ENCODE measurements around the gene GPR55. TPM values are rescaled to one million over a fixed set of nuclear protein-coding genes. Genes with fewer than 3 reads are reported as not detected.

Gene GPR55
- total RNA-seq, 1 donor from 2014 or later = not detected

GRCh38 chr2:230908595-230909191, 16.3 kb downstream of the GPR55 start:
- H3K36me3 Mint-ChIP-seq = no peaks in the 10 kb centered on the region
- no peak for DNase-seq (ENCODE audit: low spot score in 2 of 2, unreplicated experiment in 2 of 2)
- H3K4me3 Mint-ChIP-seq = no peak overlapping the region
- peaks cover 7% of the 10 kb centered on the region for H3K4me1 Mint-ChIP-seq
- no peak for TF ChIP-seq CTCF (IDR thresholded peaks at IDR 0.05; ENCODE audit: unreplicated experiment)
- no peaks in the 10 kb centered on the region for H3K9me3 Mint-ChIP-seq
- no peak overlapping the region for H3K27ac Mint-ChIP-seq
- peaks cover 6% of the 10 kb centered on the region for H3K27me3 Mint-ChIP-seq (ENCODE audit: low read depth)

DNA sequence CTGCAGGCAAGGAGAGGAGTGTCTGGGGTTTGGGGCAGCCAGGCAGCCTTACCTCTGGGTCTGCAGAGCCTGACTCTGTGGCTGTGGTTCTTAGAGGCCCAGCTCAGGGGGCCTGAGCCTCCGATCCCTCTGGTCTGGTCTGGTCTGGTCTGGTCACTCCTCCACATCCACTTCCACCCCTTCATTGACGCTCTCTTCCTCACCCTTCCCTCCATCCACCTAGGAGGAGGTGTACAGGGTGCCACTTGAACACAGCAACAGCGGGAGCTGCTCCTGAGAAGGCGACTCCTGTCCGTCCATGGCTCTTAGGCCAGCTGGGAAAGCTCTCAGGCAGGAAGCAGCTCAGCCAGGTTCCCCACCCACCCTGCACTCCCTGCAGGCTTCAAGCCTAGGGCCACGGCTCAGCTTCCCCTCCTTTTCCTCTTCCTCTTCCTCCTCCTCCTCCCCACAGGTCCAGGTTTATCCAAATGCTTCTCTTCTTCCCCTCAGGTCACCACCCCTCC, 16.9 kb downstream of the GPR55 start:
- no peak for TF ChIP-seq CTCF (IDR thresholded peaks at IDR 0.05; ENCODE audit: unreplicated experiment)
- DNase-seq (ENCODE audit: low spot score in 2 of 2, unreplicated experiment in 2 of 2) = no peak
- Mint-ChIP-seq H3K9me3 (no peaks in the 10 kb centered on the region), H3K4me3 (no peak overlapping the region), H3K4me1 (peaks cover 7% of the 10 kb centered on the region), H3K27me3 (ENCODE audit: low read depth) (peaks cover 4% of the 10 kb centered on the region), H3K36me3 (no peaks in the 10 kb centered on the region), H3K27ac (no peak overlapping the region)

DNA sequence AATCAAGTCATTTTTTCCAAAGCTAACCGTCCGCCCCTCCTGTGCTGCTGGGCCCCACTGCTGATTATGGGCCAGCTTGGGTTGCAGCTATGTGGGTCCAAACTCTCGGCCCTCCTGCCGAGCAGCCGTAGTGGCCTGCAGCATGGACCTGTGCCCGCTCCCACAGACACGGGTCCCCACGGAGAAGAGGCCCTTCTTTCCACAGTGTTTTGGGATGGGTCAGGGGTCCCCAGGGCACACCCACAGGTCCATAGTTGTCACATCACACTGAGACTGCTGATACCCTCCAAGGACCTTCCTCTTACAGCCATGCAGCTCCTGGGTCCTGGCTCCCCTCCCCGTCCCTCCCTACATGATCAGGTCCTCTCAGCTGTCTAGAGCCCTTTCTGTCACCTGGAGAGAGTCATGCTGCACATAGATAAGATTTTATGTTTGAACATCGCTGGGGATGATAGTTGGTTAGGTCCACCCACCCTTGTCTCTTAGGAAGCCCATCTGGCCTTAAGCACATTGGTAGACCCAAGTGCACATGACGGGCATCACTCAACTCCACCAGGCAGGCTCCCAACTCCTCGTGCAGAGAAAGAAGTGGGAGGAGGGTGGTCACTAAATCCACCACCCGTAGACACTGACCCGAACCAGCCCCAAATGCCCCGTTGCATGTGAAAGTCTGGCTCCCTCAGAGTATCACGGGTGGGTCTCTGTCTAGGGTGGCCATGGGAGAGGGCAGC, 17.5 kb downstream of the GPR55 start:
- no peak for DNase-seq (ENCODE audit: low spot score in 2 of 2, unreplicated experiment in 2 of 2)
- TF ChIP-seq CTCF (IDR thresholded peaks at IDR 0.05; ENCODE audit: unreplicated experiment) = no peak
- H3K4me3 Mint-ChIP-seq = no peak overlapping the region
- no peak overlapping the region for H3K27ac Mint-ChIP-seq
- H3K9me3 Mint-ChIP-seq = no peaks in the 10 kb centered on the region
- peaks cover 8% of the 10 kb centered on the region for H3K27me3 Mint-ChIP-seq (ENCODE audit: low read depth)
- H3K4me1 Mint-ChIP-seq = peaks cover 7% of the 10 kb centered on the region
- no peaks in the 10 kb centered on the region for H3K36me3 Mint-ChIP-seq

DNA sequence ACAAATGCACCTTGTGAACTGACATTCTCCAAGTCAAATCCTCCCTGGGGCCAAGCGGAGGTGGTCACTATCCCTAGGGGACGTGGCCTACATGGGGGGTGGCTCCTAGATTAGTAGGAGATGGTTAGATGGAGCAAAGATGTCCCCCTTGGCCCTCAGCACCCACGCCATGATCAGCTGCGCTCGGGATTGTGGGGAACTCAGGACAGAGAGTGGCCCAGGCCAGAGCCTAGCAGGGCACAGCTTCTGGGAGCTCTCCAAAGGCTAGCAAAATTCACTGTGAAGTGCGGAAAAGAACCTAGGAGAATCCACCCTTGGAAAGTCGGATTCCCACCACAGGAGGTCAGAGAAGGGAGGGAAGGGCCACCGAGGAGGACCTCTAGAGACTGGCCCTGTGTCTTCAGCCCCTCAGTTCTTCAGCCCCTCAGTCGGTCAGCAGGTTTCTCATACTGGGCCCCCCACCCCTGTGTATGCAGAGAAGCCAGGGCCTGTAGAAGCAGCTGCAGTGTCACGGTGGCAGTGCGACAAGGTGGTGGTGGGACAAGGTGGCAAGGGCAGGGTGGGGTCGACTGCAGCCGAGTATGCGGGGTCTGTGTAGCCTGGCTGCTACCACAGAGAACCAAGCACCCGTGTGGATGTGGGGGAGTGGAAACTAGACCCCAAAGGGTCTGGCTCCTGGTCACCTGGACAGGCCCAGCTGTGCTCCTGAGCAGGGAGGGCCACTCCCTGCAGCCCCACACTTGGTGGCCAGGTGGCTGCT, 18.4 kb downstream of the GPR55 start:
- H3K36me3 Mint-ChIP-seq = no peaks in the 10 kb centered on the region
- no peaks in the 10 kb centered on the region for H3K9me3 Mint-ChIP-seq
- TF ChIP-seq CTCF (IDR thresholded peaks at IDR 0.05; ENCODE audit: unreplicated experiment) = no peak
- H3K27me3 Mint-ChIP-seq (ENCODE audit: low read depth) = peaks cover 11% of the 10 kb centered on the region
- no peak overlapping the region for H3K4me3 Mint-ChIP-seq
- DNase-seq (ENCODE audit: low spot score in 2 of 2, unreplicated experiment in 2 of 2) = no peak
- no peak overlapping the region for H3K27ac Mint-ChIP-seq
- peaks cover 7% of the 10 kb centered on the region for H3K4me1 Mint-ChIP-seq

GRCh38 chr2:230905448-230906421, 19.3 kb downstream of the GPR55 start:
- Mint-ChIP-seq H3K4me3 (no peak overlapping the region), H3K27me3 (ENCODE audit: low read depth) (peaks cover 20% of the 10 kb centered on the region), H3K4me1 (peaks cover 7% of the 10 kb centered on the region), H3K27ac (no peak overlapping the region), H3K36me3 (no peaks in the 10 kb centered on the region), H3K9me3 (no peaks in the 10 kb centered on the region)
- no peak for TF ChIP-seq CTCF (IDR thresholded peaks at IDR 0.05; ENCODE audit: unreplicated experiment)
- no peak for DNase-seq (ENCODE audit: low spot score in 2 of 2, unreplicated experiment in 2 of 2)

Measured in mesothelial cell of epicardium (in vitro differentiated cells).